Activated CD4-positive, alpha-beta T cell treated with anti-CD3 and anti-CD28 coated beads, Interleukin-2, Interleukin-4, amounts not matched to agents 100 ng/mL and 50 ng/mL, durations not matched to agents 16 hours and 8 hours (primary cell): Measurements from ENCODE around the gene AIFM3.

ENCODE experiments used
- DNase-seq: peaks from one replicate; pipeline ENCODE4 v3.0.0-alpha.2; 2020; ENCODE audit warnings: low spot score

AIFM3 gene

GRCh38 chr22:20975541-20976290 is 8.7 kb downstream of the AIFM3 start:
- no peak for DNase-seq

GRCh38 chr22:20976291-20976877 is 9.3 kb downstream of the AIFM3 start:
- DNase-seq: no peak

GRCh38 chr22:20977019-20977418 is 10.0 kb downstream of the AIFM3 start:
- DNase-seq: no peak

- no peak for DNase-seq
Measured at GRCh38 chr22:20977516-20978170, 10.6 kb downstream of the AIFM3 start.

GRCh38 chr22:20978419-20978818 is 11.4 kb downstream of the AIFM3 start:
- no peak for DNase-seq

- peak; percentile 54 for DNase-seq
Measured at GRCh38 chr22:20979243-20979809, 12.3 kb downstream of the AIFM3 start.

- DNase-seq: no peak
Measured at GRCh38 chr22:20979940-20980453, 12.9 kb downstream of the AIFM3 start.

- no peak for DNase-seq
Measured at GRCh38 chr22:20980523-20980922, 13.5 kb downstream of the AIFM3 start.

GRCh38 chr22:20980938-20981722 is 14.1 kb downstream of the AIFM3 start:
- DNase-seq: no peak

- peak; percentile 76 for DNase-seq
Measured at GRCh38 chr22:20981787-20982562, 14.9 kb downstream of the AIFM3 start, which contains the start of gene LZTR1. Gene LZTR1 (plus strand): TSS chr22:20982297. CDS start chr22:20982372, 75 bp downstream.

- DNase-seq: no peak
Measured at GRCh38 chr22:20982563-20982882, 15.5 kb downstream of the AIFM3 start.

- DNase-seq: no peak
Measured at GRCh38 chr22:20983081-20983771, 16.2 kb downstream of the AIFM3 start.

GRCh38 chr22:20985720-20986119 is 18.7 kb downstream of the AIFM3 start:
- DNase-seq: no peak

GRCh38 chr22:20986365-20986764 is 19.3 kb downstream of the AIFM3 start:
- no peak for DNase-seq

GRCh38 chr22:20987375-20987774 is 20.3 kb downstream of the AIFM3 start:
- DNase-seq: no peak

GRCh38 chr22:20988573-20989322 is 21.7 kb downstream of the AIFM3 start:
- DNase-seq: no peak

GRCh38 chr22:20989323-20990138 is 22.5 kb downstream of the AIFM3 start:
- no peak for DNase-seq

GRCh38 chr22:20990184-20991180 is 23.4 kb downstream of the AIFM3 start:
- DNase-seq: no peak
